ENCODE data around the gene MEIS2. TPM values are rescaled to one million over a fixed set of nuclear protein-coding genes. Genes with fewer than 3 reads are reported as not detected.

MEIS2 gene
- total and polyA plus RNA-seq, 12 donors: 21.1 to 64.5 (median 48.5) TPM

GRCh38 chr15:37090543-37091175 lies 9.7 kb downstream of the MEIS2 start:
- Histone ChIP-seq H3K4me3 (no peak overlapping the region), H3K4me1 (peaks cover 0 to 89% (median 48%) of the 10 kb centered on the region in 9 donors), H3K27ac (peak overlapping the region in 6 of 10 donors; percentile 14 to 98 (median 51)), H3K9me3 (no peaks in the 10 kb centered on the region), H3K27me3 (peaks cover 0 to 29% (median 0%) of the 10 kb centered on the region in 7 donors), H3K36me3 (peaks cover 0 to 36% (median 0%) of the 10 kb centered on the region in 9 donors)
- DNase-seq (no peak), ATAC-seq (no peak)
- no peak for TF ChIP-seq CTCF (IDR thresholded peaks at IDR 0.05)
- WGBS, 2 donors: 22 to 36% methylated on average over 3 of the region's 3 CpGs
- intact Hi-C loops (cut with DNase I): loop anchor here in 5 of 10 donors (5.0 to 10.0 kb wide), 5 partner anchors 33 to 496 kb away; no protein-coding TSS in a partner anchor

DNA sequence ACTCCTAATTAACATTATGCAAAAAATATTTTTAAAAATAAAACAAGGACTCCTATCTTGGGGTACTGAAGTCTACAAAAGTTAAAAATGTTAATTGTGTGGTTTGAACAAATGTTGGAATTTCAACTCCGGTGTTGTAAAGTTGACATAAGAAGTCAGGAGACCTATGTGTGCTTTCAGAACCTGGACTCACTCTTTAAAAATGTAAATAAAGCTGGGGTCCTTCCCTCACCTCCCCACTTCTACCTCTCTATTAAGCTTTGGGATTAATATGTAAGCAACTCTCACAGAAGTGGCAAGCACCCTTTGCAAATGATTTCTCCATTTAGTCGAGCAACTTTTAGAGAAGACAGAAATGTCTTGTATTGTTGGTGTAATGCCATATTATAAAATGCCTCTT lies 11.9 kb downstream of the MEIS2 start:
- Histone ChIP-seq H3K4me1 (peaks cover 0 to 97% (median 45%) of the 10 kb centered on the region in 9 donors), H3K27ac (peak overlapping the region in 1 of 10 donors; percentile 62), H3K4me3 (no peak overlapping the region), H3K27me3 (peaks cover 0 to 6% (median 0%) of the 10 kb centered on the region in 7 donors), H3K36me3 (peaks cover 0 to 37% (median 2%) of the 10 kb centered on the region in 9 donors), H3K9me3 (no peaks in the 10 kb centered on the region)
- intact Hi-C loops (cut with DNase I): no loop called here
- WGBS, 2 donors: 44 to 61% methylated on average over 2 of the region's 2 CpGs
- DNase-seq (no peak), ATAC-seq (no peak)
- TF ChIP-seq CTCF (IDR thresholded peaks at IDR 0.05): no peak

GRCh38 chr15:37087131-37087588 lies 13.2 kb downstream of the MEIS2 start:
- intact Hi-C loops (cut with DNase I): no loop called here
- H3K9me3 ChIP-seq: no peaks in the 10 kb centered on the region
- ATAC-seq (peak in 3 of 8 donors; percentile 18 to 44 (median 36)), DNase-seq (no peak)
- peak overlapping the region in 3 of 10 donors; percentile 26 to 62 (median 41) for H3K27ac ChIP-seq
- peaks cover 0 to 98% (median 51%) of the 10 kb centered on the region in 9 donors for H3K4me1 ChIP-seq
- H3K36me3 ChIP-seq: peaks cover 0 to 40% (median 9%) of the 10 kb centered on the region in 9 donors
- TF ChIP-seq CTCF (IDR thresholded peaks at IDR 0.05): no peak
- WGBS, 2 donors: 55 to 58% methylated on average over 4 of the region's 4 CpGs
- H3K27me3 ChIP-seq: no peaks in the 10 kb centered on the region
- H3K4me3 ChIP-seq: no peak overlapping the region

- H3K4me1 ChIP-seq: peaks cover 0 to 96% (median 51%) of the 10 kb centered on the region in 9 donors
- WGBS, 2 donors: 27 to 30% methylated on average over 1 of the region's 1 CpG
- no peak overlapping the region for H3K4me3 ChIP-seq
- peaks cover 0 to 44% (median 9%) of the 10 kb centered on the region in 9 donors for H3K36me3 ChIP-seq
- H3K27ac ChIP-seq: peak overlapping the region in 7 of 10 donors; percentile 0 to 62 (median 26)
- intact Hi-C loops (cut with DNase I): no loop called here
- ATAC-seq: no peak
- TF ChIP-seq CTCF (IDR thresholded peaks at IDR 0.05): no peak
- H3K9me3 ChIP-seq: no peaks in the 10 kb centered on the region
- H3K27me3 ChIP-seq: no peaks in the 10 kb centered on the region
- no peak for DNase-seq
Observed at GRCh38 chr15:37086521-37086920, 13.8 kb downstream of the MEIS2 start.

All from heart right ventricle (tissue), 16 donors.